HG02588 (cell line): Measurements from ENCODE around the gene CCT5.
"Not testable (repeated sequence)": the region's sequence is repeated elsewhere in the genome, so short reads cannot be mapped to it uniquely, and the experiment has no call there.

ENCODE experiments used
- ATAC-seq: cut with Tn5 transposase; IDR thresholded peaks from one replicate; pipeline ENCODE4 v1.9.1; 2021; ENCODE audit warnings: mild to moderate bottlenecking, moderate library complexity; ENCODE audit not compliant: unreplicated experiment

CCT5 gene

DNA sequence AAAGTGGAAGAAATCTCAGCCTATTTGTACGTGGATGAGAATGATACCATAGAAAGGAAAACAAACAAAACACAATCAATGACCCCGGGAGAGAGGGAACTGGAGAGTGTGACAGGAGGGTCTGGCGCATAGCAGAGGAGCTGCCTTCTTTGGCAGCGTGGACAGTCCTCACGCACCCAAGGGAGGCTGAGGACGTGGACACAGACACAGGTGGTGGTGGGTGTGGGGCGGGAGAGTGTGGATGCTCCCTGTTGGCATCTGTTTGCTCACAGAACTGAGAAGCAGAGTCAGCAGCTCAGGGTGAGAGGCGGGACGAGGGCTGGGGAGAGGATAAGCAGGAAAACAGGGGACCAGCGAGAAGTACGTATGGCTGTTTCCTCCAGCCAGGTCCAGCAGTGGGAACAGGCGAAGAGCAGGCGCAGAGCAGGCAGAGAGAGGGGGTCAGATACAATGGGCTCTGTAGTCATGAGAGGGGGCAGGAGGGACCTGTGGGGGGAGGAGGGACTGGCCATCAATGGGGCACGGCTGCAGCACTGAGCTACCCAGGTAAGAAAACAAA lies 47.6 kb downstream of the CCT5 start:
- ATAC-seq, result no peak

DNA sequence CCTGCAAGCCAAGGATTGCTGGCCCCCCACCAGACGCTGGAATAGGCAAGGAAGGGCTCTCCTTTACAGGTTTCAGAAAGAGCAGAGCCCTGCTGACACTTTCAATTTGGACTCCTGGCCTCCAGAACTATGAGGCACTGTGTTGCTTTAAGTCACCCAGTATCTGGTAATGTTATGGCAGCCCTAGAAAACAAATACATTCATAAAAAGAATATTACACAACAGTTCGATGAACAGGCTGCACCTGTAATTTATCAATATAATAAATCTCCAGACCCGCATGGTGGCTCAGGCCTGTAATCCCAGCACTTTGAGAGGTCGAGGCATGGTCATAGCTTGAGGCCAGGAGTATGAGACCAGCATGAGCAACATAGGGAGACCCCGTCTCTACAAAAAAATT lies 50.2 kb downstream of the CCT5 start:
- ATAC-seq, result no peak

DNA sequence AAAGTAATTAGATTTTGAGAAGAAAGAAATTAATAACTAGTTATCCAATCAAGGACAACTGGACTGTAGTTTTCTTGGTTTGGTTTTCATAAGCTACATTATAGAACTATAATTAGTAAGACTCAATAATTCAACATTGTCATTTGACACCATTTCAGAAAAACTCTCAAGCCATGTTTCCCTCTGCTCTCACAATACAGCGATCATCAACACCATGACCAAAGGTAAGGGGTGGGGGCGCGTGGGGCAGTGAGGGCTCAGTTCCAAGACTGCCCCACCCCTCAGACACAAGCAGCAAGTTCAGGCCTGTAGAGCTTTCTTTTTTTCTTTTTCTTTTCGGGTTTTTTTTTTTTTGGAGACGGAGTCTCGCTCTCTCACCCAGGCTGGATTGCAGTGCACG lies 51.2 kb downstream of the CCT5 start:
- ATAC-seq, result no peak

DNA sequence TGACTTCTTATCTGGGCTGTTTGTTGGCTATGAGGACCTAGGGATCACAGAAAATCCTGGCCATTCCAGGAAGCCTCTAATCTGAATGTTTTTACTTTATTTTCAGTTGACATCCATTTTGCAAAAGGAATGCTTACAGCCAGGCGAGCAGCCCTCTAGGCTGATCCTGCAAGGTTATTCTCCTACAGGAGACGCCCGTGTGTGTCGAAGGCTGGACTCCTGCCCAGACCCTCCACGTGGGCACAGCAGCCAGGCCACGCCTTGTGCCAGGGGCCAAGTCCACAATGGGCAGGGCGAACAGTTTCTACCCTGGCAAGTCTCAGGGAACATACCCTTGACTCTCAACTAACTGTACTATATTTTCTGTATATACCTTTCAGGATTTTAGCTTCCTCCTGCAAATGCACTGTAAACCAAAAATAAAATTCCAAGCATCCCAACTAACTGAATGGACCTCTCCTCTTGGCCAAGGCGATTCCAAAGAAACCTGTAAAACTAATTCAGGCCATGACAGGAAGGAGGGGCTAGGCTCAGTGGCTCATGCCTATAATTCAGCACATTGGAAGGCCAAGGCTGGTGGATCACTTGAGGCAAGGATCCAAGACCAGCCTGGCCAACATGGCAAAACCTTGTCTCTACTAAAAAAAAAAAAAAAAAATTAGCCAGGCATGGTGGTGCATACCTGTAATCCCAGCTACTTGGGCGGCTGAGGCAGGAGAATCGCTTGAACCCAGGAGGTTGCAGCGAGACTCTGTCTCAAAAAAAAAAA lies 51.9 kb downstream of the CCT5 start:
- no peak for ATAC-seq

DNA sequence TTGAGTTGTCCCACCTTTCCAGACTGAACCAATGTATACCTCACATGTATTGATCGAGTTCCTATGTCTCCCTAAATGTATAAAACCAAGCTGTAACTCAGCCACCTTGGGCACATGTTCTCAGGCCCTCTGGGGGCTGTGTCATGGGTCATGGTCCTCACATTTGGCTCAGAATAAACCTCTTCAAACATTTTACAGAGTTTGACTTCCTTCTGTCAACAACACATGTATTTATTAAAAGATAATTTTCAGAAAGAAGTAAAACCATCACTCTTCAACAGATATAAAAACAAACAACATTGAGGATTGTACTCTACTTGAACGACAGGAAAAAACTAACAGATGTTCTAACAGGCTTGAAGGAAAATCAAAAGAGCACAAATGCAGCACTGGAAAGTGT lies 53.1 kb downstream of the CCT5 start:
- ATAC-seq, result no peak

DNA sequence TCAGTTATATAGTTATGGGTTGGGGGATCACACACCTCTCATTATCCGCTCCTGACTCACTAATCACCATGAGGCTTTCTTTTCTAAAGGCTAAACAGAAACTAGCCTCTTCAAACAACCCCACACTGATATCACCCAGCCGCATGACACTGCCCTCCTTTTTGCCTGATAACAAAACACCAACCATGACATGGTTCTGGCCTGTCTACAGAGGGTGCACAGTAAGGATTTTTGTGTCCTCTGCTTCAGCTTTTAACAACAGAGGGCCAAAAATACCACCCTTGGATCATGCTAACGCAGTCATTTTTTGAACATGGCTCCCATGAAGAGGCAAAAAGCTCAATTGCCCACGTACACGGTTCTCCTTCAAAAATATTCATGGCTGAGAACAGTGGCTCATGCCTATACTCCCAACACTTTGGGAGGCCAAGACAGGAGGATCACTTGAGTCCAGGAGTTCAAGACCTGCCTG lies 53.7 kb downstream of the CCT5 start:
- ATAC-seq, result no peak

DNA sequence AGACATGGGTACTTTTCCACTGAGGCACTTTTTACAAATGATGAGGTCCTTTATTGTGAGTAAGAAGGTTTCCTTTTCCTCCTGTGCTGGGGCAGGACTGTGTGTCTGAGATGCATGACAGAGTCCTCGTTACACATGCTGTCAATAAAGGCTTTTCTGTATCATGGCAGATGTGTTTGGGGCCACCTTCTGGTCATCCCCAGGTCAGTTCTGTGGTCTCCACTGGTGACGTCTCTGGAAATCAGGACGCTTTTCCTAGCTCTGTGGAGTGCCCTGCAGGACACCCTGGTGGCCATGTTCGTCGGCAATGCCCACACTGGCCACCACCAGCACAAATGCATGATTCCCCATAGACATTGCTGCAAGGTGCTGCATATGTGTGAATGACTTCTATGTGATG lies 54.9 kb downstream of the CCT5 start:
- no peak for ATAC-seq

DNA sequence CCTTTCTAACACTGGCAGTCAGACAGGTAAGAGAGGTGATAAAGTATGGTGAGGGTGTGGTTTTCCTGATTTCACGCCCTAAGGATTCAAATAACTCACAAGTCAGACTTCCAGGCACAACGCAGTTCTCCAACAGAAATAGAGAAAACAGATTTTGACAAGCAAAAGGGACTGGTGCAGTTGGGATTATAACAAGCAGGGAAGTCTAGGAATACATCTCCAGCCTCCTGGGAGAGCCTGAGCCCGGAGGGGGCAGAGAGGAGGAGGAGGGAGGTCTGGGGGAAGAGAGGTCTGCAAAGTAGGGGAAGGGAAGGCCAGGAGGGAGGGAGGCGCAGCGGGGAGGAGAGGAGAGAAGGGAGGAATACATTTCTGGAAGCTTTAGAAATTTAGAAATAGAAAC lies 56.0 kb downstream of the CCT5 start:
- ATAC-seq, result no peak

DNA sequence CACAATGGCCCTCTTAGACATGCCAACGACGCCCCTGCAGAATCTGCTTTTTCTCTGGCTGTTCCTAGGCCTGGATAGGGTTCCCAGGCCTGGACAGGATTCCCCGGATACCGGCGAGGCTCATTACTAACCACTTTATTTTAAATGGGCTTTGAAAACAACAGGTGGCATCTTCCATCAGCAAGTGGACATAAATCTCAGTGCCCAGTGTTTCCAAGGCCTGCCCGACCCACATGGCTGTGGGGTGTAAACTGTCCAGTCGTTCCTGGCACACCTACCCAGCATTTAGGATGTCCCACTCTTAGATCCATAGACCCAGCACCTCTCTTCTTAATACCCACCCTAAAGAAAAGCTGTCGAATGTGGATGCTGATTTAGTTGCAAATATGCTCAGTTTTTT lies 56.7 kb downstream of the CCT5 start:
- ATAC-seq, result no peak

DNA sequence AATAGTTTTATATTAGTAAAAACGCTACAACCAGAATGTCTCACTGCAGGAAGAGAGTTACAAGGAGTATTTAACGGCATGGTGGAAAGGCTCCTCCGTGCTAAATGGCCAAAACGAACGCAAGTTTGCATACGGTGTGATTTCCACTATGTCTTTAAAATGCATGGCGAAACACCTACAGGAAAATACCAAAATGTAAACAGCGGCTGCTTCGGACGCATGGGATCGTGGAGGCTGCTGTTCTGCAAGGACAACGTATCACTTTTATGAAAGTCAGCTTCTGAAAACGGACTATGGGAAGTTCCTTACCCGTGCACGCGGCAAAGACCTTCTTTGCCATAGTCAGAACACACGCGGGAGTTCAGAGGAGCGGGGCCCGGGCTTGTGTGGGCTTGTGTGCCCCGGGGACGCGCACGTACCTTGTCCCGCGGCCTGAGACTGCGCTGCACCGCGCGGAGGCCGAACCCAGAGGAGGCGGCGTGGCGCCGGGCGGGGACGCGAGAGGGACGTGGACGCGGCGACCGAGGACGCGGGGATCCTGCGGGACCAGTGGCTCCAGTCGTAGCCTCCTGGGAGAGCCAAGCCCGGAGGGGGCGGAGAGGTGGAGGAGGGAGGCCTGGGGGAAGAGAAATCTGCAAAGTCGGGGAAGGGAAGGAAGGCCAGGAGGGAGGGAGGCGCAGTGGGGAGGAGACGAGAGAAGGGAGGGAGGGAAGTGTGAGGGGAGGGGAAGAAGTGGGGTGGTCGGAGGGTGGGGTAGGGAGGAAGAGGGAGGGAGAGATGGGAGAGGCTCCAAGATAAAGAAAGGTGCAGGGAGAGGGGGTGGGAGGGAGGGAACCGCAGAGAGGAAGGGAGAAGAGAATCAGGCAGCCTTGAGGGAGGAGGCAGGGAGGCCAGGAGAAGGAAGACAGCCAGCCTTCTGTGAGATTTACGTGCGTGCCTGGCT lies 57.4 kb downstream of the CCT5 start, which contains the start of gene CMBL:
Gene CMBL (minus strand): TSS at position 697 of the 943 bp plus-strand sequence. CDS start 17,140 bp downstream, outside the sequence.
- peak; percentile 76 for ATAC-seq

DNA sequence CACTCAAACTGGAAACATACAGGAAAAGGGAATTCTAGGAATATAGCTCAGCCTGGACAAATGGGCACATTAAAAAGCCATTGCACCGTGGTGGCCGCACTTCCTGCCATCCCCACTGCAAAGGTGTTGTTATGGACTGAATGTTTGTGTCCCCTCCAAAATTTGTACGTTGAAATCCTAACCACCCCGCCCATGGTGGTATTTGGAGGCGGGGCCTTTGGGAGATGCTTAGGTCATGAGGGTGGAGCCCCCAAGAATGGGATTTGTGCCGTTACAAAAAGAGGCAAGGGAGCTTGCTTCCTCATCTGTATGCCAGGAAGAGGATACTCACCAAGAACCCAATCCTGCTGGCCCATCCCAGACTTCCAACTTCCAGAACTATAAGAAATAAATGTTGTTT lies 58.8 kb downstream of the CCT5 start:
- no peak for ATAC-seq

DNA sequence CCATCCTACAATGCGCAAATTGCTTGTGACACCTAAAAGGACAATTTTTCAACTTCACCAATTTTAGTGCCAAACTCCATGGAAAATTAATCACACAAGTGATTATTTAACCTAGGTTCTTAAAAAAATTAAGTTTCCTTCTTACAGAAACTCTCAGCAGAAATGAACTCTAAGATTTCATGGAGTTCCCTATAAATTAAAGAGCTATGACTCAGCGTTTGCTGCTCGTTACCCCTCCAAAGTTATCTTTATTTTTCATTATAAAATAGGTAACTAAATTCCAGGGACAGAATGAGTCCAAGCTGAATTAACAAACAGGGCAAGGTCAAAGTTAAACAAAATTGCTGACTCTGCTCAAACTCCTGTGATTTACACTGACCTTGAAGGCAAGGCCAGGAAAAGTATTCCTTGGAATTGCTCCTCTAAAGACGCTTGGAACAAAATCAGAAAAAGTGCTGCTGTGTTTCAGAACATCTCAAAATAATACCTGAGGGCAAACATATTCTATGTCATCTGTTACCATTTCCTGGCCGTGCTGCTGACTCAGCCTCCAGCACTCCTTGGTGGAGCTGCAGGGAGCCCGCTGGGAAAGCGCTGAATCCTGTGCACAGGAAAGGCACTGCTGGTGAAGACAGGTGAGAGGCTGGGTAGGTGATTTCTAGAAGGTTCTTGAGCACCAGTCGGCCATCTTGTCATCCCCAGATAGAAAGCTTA lies 60.1 kb downstream of the CCT5 start:
- no peak for ATAC-seq

DNA sequence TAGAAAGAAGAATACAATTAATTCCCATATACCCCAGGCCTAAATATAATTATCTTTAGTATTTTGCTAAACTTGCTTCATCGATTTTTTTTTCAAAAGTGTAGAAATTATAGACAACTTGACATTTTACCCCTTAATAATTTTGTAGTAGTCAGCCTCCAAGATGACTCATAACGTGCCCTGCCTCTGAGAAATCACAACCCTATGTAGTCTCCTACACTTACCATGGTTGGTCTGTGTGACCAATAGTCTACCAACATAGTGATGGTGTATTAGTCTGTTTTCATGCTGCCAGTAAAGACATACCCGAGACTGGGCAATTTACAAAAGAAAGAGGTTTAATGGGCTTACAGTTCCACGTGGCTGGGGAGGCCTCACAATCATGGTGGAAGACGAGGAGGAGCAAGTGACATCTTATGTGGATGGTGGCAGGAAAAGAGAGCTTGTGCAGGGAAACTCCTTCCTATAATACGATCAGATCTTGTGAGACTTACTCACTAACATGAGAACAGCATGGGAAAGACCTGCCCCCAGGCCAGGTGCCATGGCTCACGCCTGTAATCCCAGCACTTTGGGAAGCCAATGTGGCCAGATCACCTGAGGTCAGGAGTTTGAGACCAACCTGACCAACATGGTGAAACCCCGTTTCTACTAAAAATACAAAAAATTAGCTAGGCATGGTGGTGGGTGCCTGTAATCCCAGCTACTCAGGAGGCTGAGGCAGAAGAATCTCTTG lies 60.9 kb downstream of the CCT5 start:
- ATAC-seq, result not testable (repeated sequence)

DNA sequence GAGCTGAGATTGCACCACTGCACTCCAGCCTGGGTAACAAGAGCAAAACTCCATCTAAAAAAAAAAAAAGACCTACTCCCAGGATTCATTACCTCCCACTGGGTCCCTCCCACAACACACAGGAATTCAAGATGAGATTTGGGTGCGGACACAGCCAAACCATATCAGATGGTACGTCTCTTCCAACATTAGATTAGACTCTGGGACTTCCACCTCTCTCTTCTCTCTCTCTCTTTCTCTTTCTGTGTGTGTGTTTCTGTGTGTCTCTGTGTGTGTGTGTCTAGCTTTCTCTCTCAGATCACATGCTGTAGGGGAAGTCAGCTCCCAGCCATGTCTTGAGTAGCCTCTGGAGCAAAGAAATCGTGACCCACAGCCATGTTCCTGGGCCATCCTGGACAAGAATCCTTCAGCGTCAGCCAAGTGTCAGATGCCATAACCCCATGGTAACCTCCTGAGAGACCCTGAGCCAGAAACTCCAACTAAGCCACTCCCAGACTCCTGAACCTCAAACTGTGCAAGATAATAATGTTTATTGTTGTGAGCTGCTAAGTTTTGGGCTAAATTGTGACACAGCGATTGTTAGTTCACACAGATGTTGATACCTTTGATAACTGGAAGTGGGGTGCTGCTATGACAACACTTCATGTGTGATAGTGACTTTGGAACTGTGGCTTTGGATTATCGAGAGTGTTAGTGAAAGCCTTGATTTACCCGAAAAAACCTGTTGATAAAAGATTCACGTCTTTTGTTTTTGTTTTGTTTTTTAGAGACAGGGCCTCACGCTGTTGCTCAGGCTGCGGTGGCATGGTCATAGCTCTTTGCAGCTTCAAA lies 61.7 kb downstream of the CCT5 start:
- ATAC-seq, result no peak

DNA sequence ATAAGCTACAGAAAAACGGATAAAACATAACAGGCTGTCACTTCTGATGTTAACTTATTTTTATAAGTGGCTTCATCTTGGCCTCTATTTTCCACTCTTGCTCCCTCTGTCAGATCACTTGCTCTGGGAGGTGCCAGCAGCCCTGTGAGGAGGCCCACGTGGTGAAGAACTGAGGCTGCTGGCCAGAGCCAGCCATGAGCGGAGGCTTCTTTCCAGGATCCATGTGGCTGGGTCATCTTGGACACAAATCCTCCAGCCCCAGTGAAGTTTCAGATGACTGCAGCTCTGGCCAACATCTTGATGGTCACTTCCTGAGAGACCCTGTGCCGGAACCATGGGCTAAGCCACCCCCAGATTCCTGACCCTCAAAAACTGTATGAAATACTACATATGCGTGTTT lies 65.1 kb downstream of the CCT5 start:
- no peak for ATAC-seq
